Natural killer cell (primary cell): ENCODE results near the gene RELN. TPM values are rescaled to one million over a fixed set of nuclear protein-coding genes. Genes with fewer than 3 reads are reported as not detected.

Experiments used
- ATAC-seq, 3 donors: fragments of 150-1000 bp in 2 of 3; fragments of 200-7000 bp in 1 of 3; cut with Tn5 transposase; 1 replicate in 1 of 3; 2 replicates in 2 of 3; pipeline ENCODE4 v1.10.0; 2021; ENCODE audit warnings: mild to moderate bottlenecking in 2 of 3, moderate library complexity in 2 of 3
- DNase-seq, 2 donors: peaks; one replicate each; pipeline versions ENCODE4 v3.0.0 to v3.0.0-alpha.2; 2013 to 2021; ENCODE audit warnings: mixed read lengths in 1 of 2
- H3K27ac ChIP-seq: one replicate; pipeline ENCODE4 v1.5.1; 2013; ENCODE audit warnings: mild to moderate bottlenecking, low read length
- H3K27me3 ChIP-seq: one replicate; pipeline ENCODE4 v1.6.1; 2013; ENCODE audit warnings: low read length; ENCODE audit not compliant: control insufficient read depth, insufficient read depth
- H3K36me3 ChIP-seq: one replicate; pipeline ENCODE4 v1.6.1; 2013; ENCODE audit warnings: low read length; ENCODE audit not compliant: control insufficient read depth, insufficient read depth
- H3K4me1 ChIP-seq: one replicate; pipeline ENCODE4 v1.6.1; 2013; ENCODE audit warnings: low read length; ENCODE audit not compliant: control insufficient read depth, insufficient read depth
- H3K4me3 ChIP-seq: one replicate; pipeline ENCODE4 v1.5.1; 2013; ENCODE audit warnings: low read length
- H3K9me3 ChIP-seq: one replicate; pipeline ENCODE4 v1.6.1; 2013; ENCODE audit warnings: low read length; ENCODE audit not compliant: control insufficient read depth, insufficient read depth
- H3K27ac Mint-ChIP-seq, 2 donors: one replicate each; pipeline ENCODE4 v1.8.0; 2022; ENCODE audit warnings: mild to moderate bottlenecking in 2 of 2, mixed read lengths in 2 of 2, moderate library complexity in 1 of 2
- H3K27me3 Mint-ChIP-seq, 2 donors: one replicate each; pipeline ENCODE4 v1.8.0; 2022; ENCODE audit warnings: low read depth in 2 of 2, mixed read lengths in 2 of 2
- H3K36me3 Mint-ChIP-seq: one replicate; pipeline ENCODE4 v1.8.0; 2022; ENCODE audit warnings: mixed read lengths
- H3K4me1 Mint-ChIP-seq, 2 donors: one replicate each; pipeline ENCODE4 v1.8.0; 2022; ENCODE audit warnings: mixed read lengths in 2 of 2
- H3K4me3 Mint-ChIP-seq: one replicate; pipeline ENCODE4 v1.8.0; 2022; ENCODE audit warnings: mild to moderate bottlenecking, moderate library complexity, mixed read lengths
- H3K9me3 Mint-ChIP-seq, 2 donors: one replicate each; pipeline ENCODE4 v1.8.0; 2022; ENCODE audit warnings: mixed read lengths in 2 of 2
- CTCF ChIP-seq: fragments of 200-600 bp; IDR thresholded peaks from one replicate; pipeline ENCODE4 v1.8.0; 2022; ENCODE audit warnings: antibody characterized with exemption
- WGBS: methylation state at CpG from one replicate; pipeline ENCODE4 v1.1.7; 2013; ENCODE audit warnings: missing lambda C conversion rate; ENCODE audit not compliant: insufficient coverage; 5-methylcytosine and 5-hydroxymethylcytosine counted together
- intact Hi-C: fragments of 100-400 bp; cut with micrococcal nuclease; formaldehyde crosslinking; loops from one replicate; pipeline ENCODE4 v1.14.2; 2022
- total RNA-seq, 4 donors: library from RNA; stranded (reverse); fragments of 120-200 nt in 1 of 4; gene quantifications; one replicate each; pipeline versions ENCODE4 v1.2.3 to v1.2.4, GENCODE V29; 2013 to 2022

The RELN gene
- total RNA-seq, 3 donors from 2014 or later (not counting 1 experiment from before 2014, with no cell fraction given): not detected

GRCh38 chr7:103752995-103753394, 236.5 kb downstream of the RELN start:
- H3K4me3 ChIP-seq: no peak overlapping the region
- no peaks in the 10 kb centered on the region for H3K36me3 Mint-ChIP-seq
- no peaks in the 10 kb centered on the region for H3K4me1 Mint-ChIP-seq
- H3K9me3 ChIP-seq: no peaks in the 10 kb centered on the region
- H3K4me3 Mint-ChIP-seq: no peak overlapping the region
- intact Hi-C loops: no loop called here
- H3K4me1 ChIP-seq: no peaks in the 10 kb centered on the region
- no peak for DNase-seq
- no peak overlapping the region for H3K27ac Mint-ChIP-seq
- peaks cover 0 to 3% of the 10 kb centered on the region in 2 donors for H3K9me3 Mint-ChIP-seq
- ATAC-seq: no peak
- no peak overlapping the region for H3K27ac ChIP-seq
- WGBS: 71% methylated on average over 2 of the region's 2 CpGs
- no peaks in the 10 kb centered on the region for H3K27me3 Mint-ChIP-seq
- H3K36me3 ChIP-seq: no peaks in the 10 kb centered on the region
- no peaks in the 10 kb centered on the region for H3K27me3 ChIP-seq
- no peak for TF ChIP-seq CTCF

- DNase-seq: no peak
- TF ChIP-seq CTCF: no peak
- Histone ChIP-seq H3K4me3 (no peak overlapping the region), H3K27me3 (no peaks in the 10 kb centered on the region), H3K36me3 (no peaks in the 10 kb centered on the region), H3K27ac (no peak overlapping the region), H3K9me3 (no peaks in the 10 kb centered on the region), H3K4me1 (no peaks in the 10 kb centered on the region)
- intact Hi-C loops: no loop called here
- H3K36me3 Mint-ChIP-seq: no peaks in the 10 kb centered on the region
- no peaks in the 10 kb centered on the region for H3K27me3 Mint-ChIP-seq
- H3K4me3 Mint-ChIP-seq: no peak overlapping the region
- H3K27ac Mint-ChIP-seq: no peak overlapping the region
- H3K9me3 Mint-ChIP-seq: peaks cover 0 to 3% of the 10 kb centered on the region in 2 donors
- ATAC-seq: no peak
- no peaks in the 10 kb centered on the region for H3K4me1 Mint-ChIP-seq
- 80% methylated on average over 8 of the region's 8 CpGs for WGBS
Observed at GRCh38 chr7:103751311-103751880, 238.1 kb downstream of the RELN start.

- H3K4me1 ChIP-seq: no peaks in the 10 kb centered on the region
- Mint-ChIP-seq H3K4me3 (no peak overlapping the region), H3K9me3 (peaks cover 0 to 3% of the 10 kb centered on the region in 2 donors), H3K4me1 (no peaks in the 10 kb centered on the region), H3K27me3 (no peaks in the 10 kb centered on the region), H3K27ac (no peak overlapping the region), H3K36me3 (no peaks in the 10 kb centered on the region)
- DNase-seq: no peak
- no peak overlapping the region for H3K4me3 ChIP-seq
- no peaks in the 10 kb centered on the region for H3K27me3 ChIP-seq
- H3K9me3 ChIP-seq: no peaks in the 10 kb centered on the region
- TF ChIP-seq CTCF: no peak
- WGBS: no CpG with 5 or more reads among the region's 1 CpG
- no peaks in the 10 kb centered on the region for H3K36me3 ChIP-seq
- no peak overlapping the region for H3K27ac ChIP-seq
- intact Hi-C loops: no loop called here
- no peak for ATAC-seq
Observed at GRCh38 chr7:103748680-103749079, 240.8 kb downstream of the RELN start.

GRCh38 chr7:103735377-103735776, 254.1 kb downstream of the RELN start:
- 29% methylated on average over 1 of the region's 1 CpG for whole genome bisulfite sequencing
- DNase-seq (no peak), ATAC-seq (no peak)
- intact Hi-C loops: no loop called here
- Mint-ChIP-seq H3K9me3 (peaks cover 0 to 12% of the 10 kb centered on the region in 2 donors), H3K27ac (no peak overlapping the region), H3K27me3 (no peaks in the 10 kb centered on the region), H3K4me1 (no peaks in the 10 kb centered on the region), H3K4me3 (no peak overlapping the region), H3K36me3 (no peaks in the 10 kb centered on the region)
- Histone ChIP-seq H3K27ac (no peak overlapping the region), H3K9me3 (no peaks in the 10 kb centered on the region), H3K4me3 (no peak overlapping the region), H3K4me1 (no peaks in the 10 kb centered on the region), H3K27me3 (no peaks in the 10 kb centered on the region), H3K36me3 (no peaks in the 10 kb centered on the region)
- TF ChIP-seq CTCF: no peak
